Hepatocyte (in vitro differentiated cells): Measurements from ENCODE around the gene TBXAS1. TPM values are rescaled to one million over a fixed set of nuclear protein-coding genes. Genes with fewer than 3 reads are reported as not detected.

Source experiments
- DNase-seq: peaks from one replicate; pipeline ENCODE4 v3.0.0-alpha.2; 2016; ENCODE audit warnings: low spot score
- H2AFZ ChIP-seq: fragments of 200-600 bp; sonication (generic); 2 replicates; pipeline ENCODE4 v1.6.0; 2016; ENCODE audit warnings: antibody characterized with exemption, mild to moderate bottlenecking
- H3K27ac ChIP-seq: fragments of 200-600 bp; sonication (generic); 2 replicates; pipeline ENCODE4 v1.5.1; 2016; ENCODE audit warnings: mild to moderate bottlenecking
- H3K27me3 ChIP-seq: fragments of 200-600 bp; sonication (generic); 2 replicates; pipeline ENCODE4 v1.6.1; 2016
- H3K36me3 ChIP-seq: fragments of 200-600 bp; sonication (generic); replicated peaks from 2 replicates; pipeline ENCODE4 v1.5.1; 2016; ENCODE audit warnings: low read depth; ENCODE audit not compliant: insufficient read depth
- H3K4me1 ChIP-seq: fragments of 200-600 bp; sonication (generic); 2 replicates; pipeline ENCODE4 v1.5.1; 2016; ENCODE audit warnings: mild to moderate bottlenecking, moderate library complexity; ENCODE audit not compliant: insufficient read depth
- H3K4me2 ChIP-seq: fragments of 200-600 bp; sonication (generic); 2 replicates; pipeline ENCODE4 v1.6.0; 2016
- H3K4me3 ChIP-seq: fragments of 200-600 bp; sonication (generic); 2 replicates; pipeline ENCODE4 v1.5.1; 2016; ENCODE audit warnings: mild to moderate bottlenecking
- H3K79me2 ChIP-seq: fragments of 200-600 bp; sonication (generic); 2 replicates; pipeline ENCODE4 v1.6.0; 2017; ENCODE audit warnings: mild to moderate bottlenecking
- H3K9me2 ChIP-seq: fragments of 200-600 bp; sonication (generic); replicated peaks from 2 replicates; pipeline ENCODE4 v1.6.0; 2017; ENCODE audit warnings: mild to moderate bottlenecking; ENCODE audit not compliant: insufficient read depth
- H3K9me3 ChIP-seq: fragments of 200-600 bp; sonication (generic); 2 replicates; pipeline ENCODE4 v1.5.1; 2016; ENCODE audit warnings: low read depth, mild to moderate bottlenecking
- H4K20me1 ChIP-seq: fragments of 200-600 bp; sonication (generic); 2 replicates; pipeline ENCODE4 v1.6.0; 2016; ENCODE audit warnings: mild to moderate bottlenecking; ENCODE audit not compliant: insufficient read depth, poor library complexity, severe bottlenecking
- CTCF ChIP-seq: fragments of 200-600 bp; sonication (generic); IDR thresholded peaks from 2 replicates; pipeline ENCODE4 v1.5.1; 2016; ENCODE audit warnings: antibody characterized with exemption, mild to moderate bottlenecking; ENCODE audit not compliant: poor library complexity
- EZH2 ChIP-seq: fragments of 200-600 bp; sonication (generic); IDR thresholded peaks from 2 replicates; pipeline ENCODE4 v1.6.1; 2016; ENCODE audit warnings: antibody characterized with exemption, mild to moderate bottlenecking, borderline replicate concordance
- EZH2phosphoT487 ChIP-seq: fragments of 200-600 bp; sonication (generic); IDR thresholded peaks from one replicate; pipeline ENCODE4 v1.6.1; 2018; ENCODE audit warnings: antibody characterized with exemption, mild to moderate bottlenecking, low read depth, moderate library complexity; ENCODE audit not compliant: unreplicated experiment, severe bottlenecking
- WGBS: methylation state at CpG from one replicate; pipeline ENCODE4 v1.1.6; 2016; ENCODE audit warnings: low lambda C conversion rate; ENCODE audit errors: missing lambda C conversion rate; 5-methylcytosine and 5-hydroxymethylcytosine counted together
- polyA plus RNA-seq: library from polyadenylated mRNA; unstranded; fragments of >200 nt; fragmentation: Nextera tagmentation; extraction: Ambion mirVana; gene quantifications from 2 replicates; pipeline ENCODE4 v1.2.1, GENCODE V29; 2016
- total RNA-seq: library from RNA; depleted of rRNA; stranded (reverse); fragments of >200 nt; gene quantifications from 2 replicates; pipeline ENCODE4 v1.2.3, GENCODE V29; 2014

TBXAS1 gene
- total and polyA plus RNA-seq, 2 experiments from 2014 or later: 3.9 to 11.5 TPM

DNA sequence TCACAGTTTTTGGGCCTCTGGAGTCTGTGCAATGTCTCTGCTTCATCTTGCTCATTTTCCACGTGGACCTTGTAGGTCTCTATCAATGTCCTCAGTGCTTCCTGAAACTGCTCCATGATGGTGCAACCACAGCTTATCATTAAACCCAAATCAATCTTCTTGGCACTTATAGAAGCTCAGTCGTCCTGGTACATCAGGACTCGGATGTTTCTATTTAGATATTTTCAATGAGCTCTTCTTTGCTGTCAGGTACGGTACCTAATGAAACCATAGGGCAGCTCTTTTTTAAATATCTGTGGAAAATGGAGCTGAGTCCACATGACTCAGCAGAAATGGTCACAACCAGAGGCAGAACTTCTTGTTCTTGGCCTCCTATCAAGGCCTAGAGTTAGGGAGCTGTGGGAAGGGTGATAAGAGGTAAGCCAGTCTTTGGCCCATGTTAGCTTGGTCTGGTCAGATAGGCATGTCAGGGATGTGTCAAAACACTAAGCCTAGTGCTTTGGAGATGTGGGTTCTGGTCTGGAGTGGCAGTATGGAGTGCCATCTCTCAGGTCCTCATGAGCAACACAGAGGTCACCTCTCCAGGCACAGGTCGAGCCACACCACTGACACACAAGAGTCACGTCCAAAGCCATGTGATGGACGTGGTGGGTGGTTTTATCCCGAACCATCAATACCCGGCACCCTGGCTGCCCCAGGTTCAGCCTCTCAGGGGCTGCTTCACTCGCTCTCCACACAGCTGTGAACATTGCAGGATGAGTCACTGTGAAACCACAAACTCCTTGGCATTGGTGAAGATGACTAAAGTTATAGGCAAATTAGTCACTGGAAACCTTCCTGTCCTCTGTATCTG lies 87.0 kb downstream of the TBXAS1 start:
- H3K27me3 ChIP-seq: no peaks in the 10 kb centered on the region
- H3K9me2 ChIP-seq: no peaks in the 10 kb centered on the region
- H3K36me3 ChIP-seq: no peaks in the 10 kb centered on the region
- peak; percentile 47 for DNase-seq
- H3K4me2 ChIP-seq: no peak overlapping the region
- no peak overlapping the region for H2AFZ ChIP-seq
- H3K79me2 ChIP-seq: no peaks in the 10 kb centered on the region
- no peaks in the 10 kb centered on the region for H3K9me3 ChIP-seq
- H4K20me1 ChIP-seq: no peaks in the 10 kb centered on the region
- H3K27ac ChIP-seq: peak overlapping the region; percentile 56
- peaks cover 29% of the 10 kb centered on the region for H3K4me1 ChIP-seq
- TF ChIP-seq EZH2 (no peak), CTCF (no peak), EZH2phosphoT487 (no peak)
- H3K4me3 ChIP-seq: no peak overlapping the region
- WGBS: 82% methylated on average over 10 of the region's 10 CpGs

DNA sequence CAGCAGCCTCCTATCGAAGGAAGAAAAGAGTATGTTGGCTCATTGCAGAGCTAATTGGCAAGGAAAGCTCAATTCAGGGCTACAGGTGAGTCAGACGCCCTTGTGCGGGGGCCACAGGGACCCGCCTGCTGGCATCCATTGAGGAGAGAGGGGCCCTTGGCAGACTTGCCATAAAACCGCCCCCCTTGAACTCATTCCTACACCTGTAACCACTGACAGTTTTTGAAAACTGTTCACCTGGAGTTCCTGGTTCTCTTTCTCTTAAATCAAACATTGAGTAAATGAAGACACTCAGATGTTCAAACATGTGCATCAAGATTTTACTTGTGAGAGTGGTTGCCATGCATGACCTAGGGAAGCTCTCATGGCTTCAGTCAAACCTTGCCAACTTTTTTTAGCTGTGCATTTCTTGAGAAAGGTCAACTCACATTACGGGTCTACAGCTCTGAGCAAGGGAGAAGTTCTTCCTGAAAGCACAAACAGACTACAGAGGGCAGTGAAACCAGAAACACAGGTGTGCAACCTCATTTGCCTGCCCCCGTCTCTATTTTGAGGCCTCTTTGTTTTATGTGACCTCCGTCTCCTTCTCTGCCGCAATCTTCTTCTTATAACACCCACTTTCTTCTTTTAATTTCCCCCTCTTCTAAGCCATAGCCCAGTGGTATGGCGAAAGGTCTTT lies 87.8 kb downstream of the TBXAS1 start:
- no peaks in the 10 kb centered on the region for H3K9me2 ChIP-seq
- no peaks in the 10 kb centered on the region for H3K9me3 ChIP-seq
- H3K4me3 ChIP-seq: no peak overlapping the region
- no peak for DNase-seq
- H3K4me1 ChIP-seq: peaks cover 29% of the 10 kb centered on the region
- H3K27me3 ChIP-seq: no peaks in the 10 kb centered on the region
- no peaks in the 10 kb centered on the region for H3K79me2 ChIP-seq
- TF ChIP-seq CTCF (no peak), EZH2 (no peak)
- 91% methylated on average over 10 of the region's 10 CpGs for WGBS
- no peak overlapping the region for H2AFZ ChIP-seq
- H3K4me2 ChIP-seq: no peak overlapping the region
- H4K20me1 ChIP-seq: no peaks in the 10 kb centered on the region
- H3K36me3 ChIP-seq: no peaks in the 10 kb centered on the region
- no peak overlapping the region for H3K27ac ChIP-seq

DNA sequence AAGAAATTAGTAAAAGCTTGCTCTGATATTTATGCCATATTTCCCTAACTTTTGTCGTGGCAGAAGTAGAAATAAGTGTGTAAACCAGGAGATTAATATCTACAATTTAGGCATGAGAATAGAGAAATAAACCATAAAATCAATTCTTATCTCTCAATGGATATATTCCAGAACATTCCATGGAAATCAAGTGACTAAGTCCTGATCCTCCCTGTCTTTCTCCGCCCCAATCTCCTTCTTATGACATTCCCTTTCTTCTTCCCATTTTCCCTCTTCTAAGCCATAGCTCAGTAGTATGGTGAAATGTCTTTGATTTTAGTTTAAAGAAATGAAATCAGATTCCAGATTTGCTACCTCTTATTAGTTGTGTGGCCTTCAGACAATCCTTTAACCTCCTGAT lies 88.8 kb downstream of the TBXAS1 start:
- no peak for TF ChIP-seq CTCF
- TF ChIP-seq EZH2phosphoT487: no peak
- 81% methylated on average over 2 of the region's 2 CpGs for whole genome bisulfite sequencing
- Histone ChIP-seq H4K20me1 (no peaks in the 10 kb centered on the region), H3K9me3 (no peaks in the 10 kb centered on the region), H3K27me3 (no peaks in the 10 kb centered on the region), H3K36me3 (no peaks in the 10 kb centered on the region), H3K4me2 (no peak overlapping the region), H3K4me1 (peaks cover 29% of the 10 kb centered on the region), H3K27ac (peak overlapping the region; percentile 41), H3K4me3 (no peak overlapping the region), H2AFZ (no peak overlapping the region), H3K79me2 (no peaks in the 10 kb centered on the region), H3K9me2 (no peaks in the 10 kb centered on the region)
- no peak for DNase-seq
